Epithelial cell of prostate (primary cell): ENCODE results near the gene OR56B4.
"Not testable (repeated sequence)": the region's sequence is repeated elsewhere in the genome, so short reads cannot be mapped to it uniquely, and the experiment has no call there.

Experiments used
- DNase-seq: peaks from one replicate; pipeline ENCODE4 v3.0.0-alpha.2; 2011; ENCODE audit warnings: low read depth, low spot score
- H3K27ac ChIP-seq: fragments of 450-650 bp; 2 replicates; pipeline ENCODE4 v1.5.1; 2017; ENCODE audit warnings: mild to moderate bottlenecking

Gene OR56B4

DNA sequence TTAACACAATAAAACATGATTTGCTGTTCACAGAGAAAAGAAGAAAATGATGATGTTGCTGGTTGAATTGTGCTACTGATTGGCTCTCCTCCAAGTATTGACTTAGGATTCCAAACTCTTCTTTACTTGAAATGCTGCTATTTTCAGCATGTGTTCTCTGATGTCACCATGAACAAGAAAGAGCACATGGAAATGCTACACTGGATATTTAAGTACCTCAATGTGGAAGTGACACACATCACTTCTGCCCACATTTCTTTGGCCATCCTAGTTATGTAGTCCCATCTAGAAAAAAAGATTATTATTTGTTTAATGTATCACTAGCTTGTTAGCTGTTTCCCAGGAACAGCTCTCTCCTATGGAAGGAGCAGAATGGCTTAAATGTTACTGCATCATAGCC is 35.5 kb downstream of the OR56B4 start:
- no peak for DNase-seq
- H3K27ac ChIP-seq: no peak overlapping the region

DNA sequence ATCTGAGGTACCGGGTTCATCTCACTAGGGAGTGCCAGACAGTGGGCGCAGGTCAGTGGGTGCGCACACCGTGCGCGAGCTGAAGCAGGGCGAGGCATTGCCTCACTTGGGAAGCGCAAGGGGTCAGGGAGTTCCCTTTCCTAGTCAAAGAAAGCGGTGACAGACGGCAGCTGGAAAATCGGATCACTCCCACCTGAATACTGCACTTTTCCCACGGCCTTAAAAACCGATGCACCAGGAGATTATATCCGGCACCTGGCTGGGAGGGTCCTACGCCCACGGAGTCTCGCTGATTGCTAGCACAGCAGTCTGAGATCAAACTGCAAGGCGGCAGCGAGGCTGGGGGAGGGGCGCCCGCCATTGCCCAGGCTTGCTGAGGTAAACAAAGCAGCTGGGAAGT is 36.3 kb downstream of the OR56B4 start:
- DNase-seq, H3K27ac ChIP-seq: not testable (repeated sequence)

DNA sequence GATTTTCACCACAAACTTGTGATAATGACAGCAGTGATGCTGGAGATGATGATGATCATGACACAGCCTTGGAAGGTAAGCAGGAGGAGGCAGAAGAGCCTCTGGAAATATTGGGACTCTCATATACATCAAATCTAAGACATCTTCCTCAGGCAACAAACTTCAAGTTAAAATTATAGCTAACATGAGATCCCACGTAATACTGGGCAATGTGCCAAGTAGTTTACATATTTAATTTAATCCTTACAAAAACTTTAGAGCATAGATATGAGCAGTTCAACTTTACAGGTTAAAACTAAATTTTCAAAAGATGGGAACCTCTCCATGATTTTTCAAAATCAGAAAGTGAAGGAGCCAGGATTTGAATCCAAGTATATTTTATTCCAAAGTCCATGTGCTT is 43.6 kb downstream of the OR56B4 start:
- H3K27ac ChIP-seq: no peak overlapping the region
- no peak for DNase-seq

DNA sequence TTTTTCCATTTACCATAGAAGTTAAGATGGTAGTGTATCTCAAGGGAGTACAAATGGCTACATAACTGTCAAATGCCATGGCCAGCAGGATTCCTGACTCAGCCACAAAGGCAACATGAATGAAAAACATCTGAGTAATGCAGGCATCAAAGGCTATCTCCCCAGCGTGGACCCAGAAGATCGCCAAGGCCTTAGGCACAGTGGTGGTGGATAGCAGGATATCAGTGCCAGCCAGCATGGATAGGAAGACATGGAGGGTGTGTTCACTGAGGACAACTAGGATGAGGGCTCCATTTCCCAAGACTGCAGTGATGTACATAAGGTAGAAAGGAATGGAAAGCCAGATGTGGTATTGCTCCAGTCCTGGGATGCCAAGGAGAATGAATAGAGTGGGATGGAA is 44.6 kb downstream of the OR56B4 start:
- no peak for DNase-seq
- H3K27ac ChIP-seq: no peak overlapping the region

DNA sequence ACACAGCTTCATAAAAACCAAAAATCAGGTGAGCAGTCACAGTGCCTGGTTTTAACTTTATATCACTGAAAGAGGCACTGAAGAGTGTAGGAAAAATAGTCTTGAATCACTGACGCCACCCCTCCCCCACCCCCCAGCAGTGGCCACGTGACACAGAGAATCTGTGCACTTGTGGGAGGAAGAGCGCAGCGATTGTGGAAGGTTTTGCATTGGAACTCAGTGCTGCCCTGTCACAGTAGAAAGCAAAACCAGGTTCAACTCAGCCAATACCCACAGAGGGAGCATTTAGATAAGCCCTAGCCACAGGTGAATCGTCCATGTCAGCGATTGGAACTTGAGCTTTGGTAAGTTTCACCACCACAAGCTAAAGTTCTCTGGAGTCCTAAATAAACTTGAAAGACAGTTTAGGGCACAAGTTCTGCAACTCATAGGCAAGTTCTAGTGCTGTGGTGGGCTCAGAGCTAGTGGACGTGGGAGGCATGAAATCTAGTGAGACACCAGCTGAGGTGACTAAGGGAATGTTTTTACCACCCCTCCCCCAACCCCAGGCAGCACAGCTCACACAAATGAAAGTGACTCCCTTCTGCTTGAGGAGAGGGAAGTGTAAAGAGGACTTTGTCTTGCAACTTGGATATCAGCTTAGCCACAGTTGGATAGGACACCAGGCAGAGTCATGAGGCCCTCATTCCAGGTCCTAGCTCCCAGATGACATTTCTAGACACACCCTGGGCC is 49.3 kb downstream of the OR56B4 start:
- H3K27ac ChIP-seq: no peak overlapping the region
- no peak for DNase-seq
